HG03565 (cell line): Measurements from ENCODE around the gene SLIT2.

Experiments used
- ATAC-seq: cut with Tn5 transposase; IDR thresholded peaks from one replicate; pipeline ENCODE4 v1.9.1; 2021; ENCODE audit warnings: mild to moderate bottlenecking, moderate library complexity; ENCODE audit not compliant: unreplicated experiment

Gene SLIT2

GRCh38 chr4:20265726-20266125 lies 14.0 kb downstream of the SLIT2 start:
- no peak for ATAC-seq

DNA sequence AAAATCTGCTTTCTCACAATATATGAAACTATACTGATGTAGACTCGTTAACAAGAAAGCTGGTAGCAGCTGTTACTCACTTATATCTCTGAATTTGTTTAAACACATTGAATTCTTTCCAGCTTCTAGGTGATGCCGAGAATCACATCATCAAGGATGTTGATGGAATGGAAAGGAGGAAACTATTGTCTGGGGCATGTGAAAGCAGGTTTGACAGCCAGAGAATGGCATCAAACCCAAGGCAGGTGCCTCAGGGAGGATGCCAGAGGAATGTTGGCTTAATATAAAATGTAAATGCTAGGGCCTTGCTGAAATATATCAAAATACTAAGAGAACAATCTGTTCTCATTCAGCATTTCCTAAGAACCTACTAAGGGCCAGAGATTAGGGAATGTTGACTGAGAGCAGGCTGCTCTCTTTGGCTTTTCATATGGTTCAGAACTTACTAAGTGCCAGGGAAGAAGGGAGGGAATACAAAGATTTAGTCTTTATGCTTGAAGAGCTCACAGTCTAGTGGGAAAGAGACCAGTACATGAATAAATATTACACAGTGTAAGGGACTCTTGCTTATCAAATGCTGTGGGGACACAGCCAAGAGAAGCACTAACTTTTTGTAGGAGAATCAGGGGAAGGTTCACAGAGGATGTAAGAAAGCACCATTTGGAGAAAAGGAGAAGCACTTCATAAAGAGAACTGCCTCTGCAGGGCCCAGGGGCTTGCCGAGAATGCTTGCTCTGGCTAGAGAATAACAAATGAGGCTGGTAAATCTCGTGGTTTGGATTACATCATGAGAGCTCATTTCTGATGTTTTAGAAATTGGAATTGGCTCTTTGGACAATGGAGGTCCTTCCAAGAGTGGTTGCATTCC lies 14.7 kb downstream of the SLIT2 start:
- no peak for ATAC-seq

GRCh38 chr4:20268028-20268427 lies 16.3 kb downstream of the SLIT2 start:
- ATAC-seq: no peak

DNA sequence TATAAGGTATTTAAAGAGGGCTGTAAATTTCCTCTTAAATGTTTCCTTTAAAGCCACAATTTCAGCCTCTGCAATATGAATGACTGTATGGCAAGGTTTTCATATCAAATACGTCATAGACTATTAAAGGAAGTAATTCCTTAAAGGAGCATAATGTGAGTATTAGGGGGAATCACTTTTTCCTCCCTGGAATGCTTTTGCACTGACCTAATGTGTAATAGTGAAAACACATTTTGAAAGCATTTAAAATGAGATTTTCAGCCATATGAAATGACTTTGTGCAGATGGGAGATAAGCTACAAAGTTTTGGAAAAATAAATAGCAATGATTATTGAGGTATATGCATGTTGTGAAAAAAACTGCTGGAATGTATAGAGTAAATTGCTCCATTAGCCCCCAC lies 17.6 kb downstream of the SLIT2 start:
- ATAC-seq: no peak

DNA sequence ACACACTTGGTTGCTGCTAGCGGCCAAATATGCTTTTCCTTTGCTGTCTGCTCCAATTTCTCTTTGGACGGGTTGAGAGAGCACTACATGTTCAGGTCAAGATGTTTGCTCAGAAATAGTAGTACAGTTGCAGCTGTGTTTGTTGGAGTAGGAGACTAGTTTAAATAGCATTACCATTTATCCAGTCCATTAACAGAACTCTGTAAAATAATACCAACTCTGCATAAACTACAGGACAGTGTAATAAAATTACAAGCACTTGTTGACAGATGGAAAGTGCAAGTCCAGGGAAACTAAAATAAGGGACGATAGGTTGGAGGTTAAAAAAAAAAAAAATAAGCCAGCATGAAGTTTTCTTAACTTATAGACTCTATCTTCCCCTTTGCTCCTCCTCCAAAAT lies 20.2 kb downstream of the SLIT2 start:
- ATAC-seq: no peak

DNA sequence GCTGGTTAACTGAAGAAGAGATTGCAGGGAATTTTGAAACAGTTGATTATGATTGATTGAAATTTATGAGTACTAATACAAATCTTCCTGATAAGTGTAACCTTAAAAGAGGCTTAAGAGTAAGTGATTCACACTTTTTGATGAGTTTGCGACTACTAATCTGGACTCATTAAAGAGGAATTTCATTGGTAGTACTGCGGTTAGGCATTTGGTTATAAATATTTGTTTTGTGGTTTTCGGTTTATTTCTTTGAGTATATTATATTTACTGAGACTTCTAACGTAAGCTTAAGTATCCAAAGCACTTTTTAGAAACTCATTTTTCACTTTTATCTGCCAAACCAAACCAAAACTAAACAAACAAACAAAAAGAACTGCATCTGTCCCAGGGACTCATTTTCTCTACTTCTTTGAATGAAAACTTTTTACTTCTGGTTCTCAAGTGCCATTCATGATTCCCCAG lies 20.7 kb downstream of the SLIT2 start:
- ATAC-seq: no peak

GRCh38 chr4:20273793-20274192 lies 22.1 kb downstream of the SLIT2 start:
- ATAC-seq: no peak

- ATAC-seq: no peak
Measured at GRCh38 chr4:20276848-20277247, 25.1 kb downstream of the SLIT2 start.

- no peak for ATAC-seq
Measured at GRCh38 chr4:20278195-20278594, 26.5 kb downstream of the SLIT2 start.

GRCh38 chr4:20279381-20279780 lies 27.7 kb downstream of the SLIT2 start:
- no peak for ATAC-seq

DNA sequence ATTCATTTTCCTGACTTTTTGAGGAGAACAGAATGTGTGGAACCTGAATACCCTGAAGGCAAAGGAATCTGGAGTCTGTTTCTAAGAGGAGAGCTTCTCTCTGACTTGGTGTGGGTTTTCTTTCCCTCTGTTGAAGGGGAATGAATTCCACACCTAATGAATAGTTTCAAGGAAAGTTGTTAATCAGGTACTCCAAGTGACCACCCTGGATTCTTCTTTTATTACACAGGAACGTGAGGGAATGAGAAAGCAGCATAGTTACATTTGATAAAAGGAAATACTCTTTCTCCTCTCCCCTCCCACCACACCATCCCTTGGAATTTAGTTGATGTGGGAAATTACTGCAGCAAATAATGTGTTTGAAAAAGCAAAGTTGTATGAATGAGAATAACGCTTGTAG lies 29.7 kb downstream of the SLIT2 start:
- ATAC-seq: no peak

DNA sequence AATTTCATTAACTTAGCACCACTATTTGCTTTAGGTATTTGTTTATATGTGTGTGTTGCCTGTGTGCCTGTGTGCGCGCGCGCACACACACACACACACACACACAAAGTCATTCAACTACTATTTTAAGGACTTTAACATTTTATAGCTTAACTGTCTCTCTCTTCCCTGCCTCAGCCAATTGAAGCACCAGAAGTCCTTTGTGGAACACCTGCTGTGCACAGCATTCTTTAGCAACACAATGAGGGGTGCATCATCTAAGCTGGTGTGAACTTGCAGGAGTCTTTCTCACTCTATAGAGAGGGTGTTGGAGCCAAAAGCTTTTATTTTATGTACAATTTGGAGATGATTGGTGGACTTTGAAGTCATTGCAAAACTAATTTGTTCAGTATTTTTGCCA lies 31.3 kb downstream of the SLIT2 start:
- ATAC-seq: no peak

DNA sequence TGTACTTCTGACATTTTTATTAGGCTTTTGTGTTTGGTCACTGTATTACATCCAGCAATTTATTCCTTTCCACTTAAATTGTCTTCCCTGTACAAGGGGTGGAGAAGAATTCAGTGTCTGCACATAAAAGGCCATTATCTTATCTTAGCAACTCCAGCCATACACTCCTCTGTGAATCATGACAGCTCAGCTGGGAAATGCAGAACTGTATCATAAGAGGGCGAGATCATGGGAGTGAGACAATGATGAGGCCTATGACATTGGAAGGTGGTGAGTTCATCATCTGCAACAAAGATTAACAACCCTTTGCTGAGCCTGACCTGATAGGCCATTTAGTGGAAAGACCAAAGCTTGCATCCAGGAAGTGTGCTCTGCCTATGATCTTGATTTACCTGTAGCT lies 33.3 kb downstream of the SLIT2 start:
- ATAC-seq: no peak

GRCh38 chr4:20287246-20287645 lies 35.5 kb downstream of the SLIT2 start:
- ATAC-seq: no peak

DNA sequence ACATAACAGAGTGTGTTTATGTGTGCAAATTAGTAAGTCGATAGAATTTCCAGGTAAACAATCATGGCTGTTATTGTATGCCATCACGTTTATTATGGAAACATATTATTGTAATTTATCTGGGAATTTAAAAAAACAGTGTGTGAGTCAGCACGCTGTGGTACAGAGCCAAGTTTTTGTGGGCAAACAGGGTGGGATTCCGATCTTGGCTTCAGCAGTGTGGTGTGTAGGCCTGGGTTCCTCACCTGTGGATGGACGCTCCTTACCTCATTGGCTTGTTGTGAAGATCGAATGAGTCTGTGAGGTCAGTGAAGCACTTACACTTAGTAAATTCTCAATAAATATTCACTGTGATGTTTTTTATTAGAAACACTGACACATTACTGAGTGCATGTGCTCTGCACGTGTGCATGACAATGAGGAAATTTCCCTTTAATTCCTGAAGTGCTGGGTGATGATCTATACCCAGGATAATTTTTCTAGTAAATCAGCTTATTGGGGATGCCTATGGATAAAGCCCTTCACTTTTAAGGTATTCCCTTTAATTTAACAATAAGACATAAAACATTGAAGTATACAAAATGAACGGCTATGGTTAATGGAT lies 36.4 kb downstream of the SLIT2 start:
- no peak for ATAC-seq

GRCh38 chr4:20288846-20289512 lies 37.3 kb downstream of the SLIT2 start:
- no peak for ATAC-seq

GRCh38 chr4:20289782-20290181 lies 38.1 kb downstream of the SLIT2 start:
- no peak for ATAC-seq

DNA sequence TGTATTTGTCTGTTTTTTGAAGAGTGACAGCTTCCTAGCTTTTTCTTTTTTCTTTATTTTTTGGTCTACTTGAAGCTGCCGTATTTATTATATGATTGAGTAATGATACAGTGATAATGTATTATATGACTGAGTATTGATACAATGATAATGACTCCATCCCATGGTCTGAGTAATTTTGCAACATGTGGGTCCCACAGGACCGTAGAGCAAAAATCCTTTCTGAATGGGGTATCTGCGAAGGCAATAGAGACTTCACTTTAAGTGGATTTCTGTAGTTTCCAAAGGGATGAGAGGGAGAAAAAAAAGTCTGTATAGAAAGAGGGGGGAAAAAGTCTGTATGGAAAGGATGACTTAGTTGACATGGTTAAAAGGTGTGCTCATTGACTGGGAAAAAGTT lies 41.0 kb downstream of the SLIT2 start:
- no peak for ATAC-seq

DNA sequence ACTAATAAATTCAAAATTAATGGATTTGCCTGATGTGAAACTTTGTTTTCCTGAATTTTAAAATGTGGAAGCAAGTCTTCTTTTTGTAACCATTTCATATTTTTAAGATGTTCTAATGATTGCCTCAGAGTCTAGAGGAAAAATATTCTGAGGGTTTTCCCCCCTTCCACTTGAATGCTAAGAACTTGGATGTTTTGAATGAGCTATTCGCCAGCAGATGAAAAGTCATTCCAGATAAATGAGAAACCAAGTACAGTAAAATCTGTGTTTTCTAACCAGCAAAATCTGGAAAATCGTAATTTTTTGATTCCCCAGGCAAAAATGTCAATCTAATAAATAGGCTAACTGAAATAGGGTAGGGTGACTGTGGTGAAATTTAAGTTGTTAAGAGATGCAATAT lies 45.6 kb downstream of the SLIT2 start:
- ATAC-seq: no peak

- ATAC-seq: no peak
Measured at GRCh38 chr4:20297783-20298182, 46.1 kb downstream of the SLIT2 start.

- no peak for ATAC-seq
Measured at GRCh38 chr4:20298455-20298854, 46.8 kb downstream of the SLIT2 start.

DNA sequence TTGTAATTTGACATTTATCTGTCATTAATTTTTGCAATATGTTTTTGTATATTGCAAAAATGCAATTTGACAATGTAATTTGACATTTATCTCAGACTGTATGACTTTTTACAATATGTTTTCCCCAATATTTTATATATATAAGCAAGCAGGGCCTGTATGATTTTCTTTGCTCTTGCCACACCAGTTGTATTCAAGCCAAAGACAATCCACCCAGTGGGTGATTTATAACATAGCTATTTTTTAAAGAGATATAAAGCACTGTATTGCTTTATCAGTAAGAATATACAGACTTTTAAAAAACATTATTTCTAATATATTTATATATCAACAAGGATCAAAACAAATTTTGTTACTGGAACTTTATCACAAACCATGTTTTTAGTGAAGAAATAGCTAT lies 47.3 kb downstream of the SLIT2 start:
- no peak for ATAC-seq
